ENCODE measurements around the gene ZNF428.

The ZNF428 gene

GRCh38 chr19:43581467-43581866, 38.0 kb downstream of the ZNF428 start:
- no peak for DNase-seq (ENCODE audit: low spot score)
- no peak for TF ChIP-seq CTCF (IDR thresholded peaks at IDR 0.05)
- Histone ChIP-seq H3K27ac (peak overlapping the region in 1 of 2 donors; percentile 39), H3K4me3 (peak overlapping the region; percentile 71)

- Histone ChIP-seq H3K4me3 (no peak overlapping the region), H3K27ac (no peak overlapping the region)
- DNase-seq (ENCODE audit: low spot score): no peak
- no peak for TF ChIP-seq CTCF (IDR thresholded peaks at IDR 0.05)
Measured at GRCh38 chr19:43578787-43579186, 40.6 kb downstream of the ZNF428 start.

- no peak for DNase-seq (ENCODE audit: low spot score)
- Histone ChIP-seq H3K4me3 (peak overlapping the region; percentile 53), H3K27ac (peak overlapping the region; percentile 40 to 60)
- no peak for TF ChIP-seq CTCF (IDR thresholded peaks at IDR 0.05)
Measured at GRCh38 chr19:43575955-43576878, 43.2 kb downstream of the ZNF428 start.

GRCh38 chr19:43575156-43575950, 44.1 kb downstream of the ZNF428 start, which contains the start of the genes PINLYP and XRCC1:
TSS of gene PINLYP (plus strand) at chr19:43575801. CDS start at chr19:43577192, 1,391 bp downstream.
TSS of gene XRCC1 (minus strand) at chr19:43575527. CDS start at chr19:43575458, 69 bp downstream.
- Histone ChIP-seq H3K4me3 (peak within 1 kb of the TSS; percentile 79), H3K27ac (peak within 1 kb of the TSS; percentile 74 to 79)
- no peak for TF ChIP-seq CTCF (IDR thresholded peaks at IDR 0.05)
- peak; percentile 98 for DNase-seq (ENCODE audit: low spot score)

- peak overlapping the region; percentile 74 to 79 for H3K27ac ChIP-seq
- no peak for DNase-seq (ENCODE audit: low spot score)
- TF ChIP-seq CTCF (IDR thresholded peaks at IDR 0.05): no peak
- peak overlapping the region; percentile 79 for H3K4me3 ChIP-seq
Measured at GRCh38 chr19:43574424-43575155, 44.8 kb downstream of the ZNF428 start.

GRCh38 chr19:43572171-43572588, 47.2 kb downstream of the ZNF428 start:
- H3K27ac ChIP-seq: no peak overlapping the region
- TF ChIP-seq CTCF (IDR thresholded peaks at IDR 0.05): no peak
- no peak for DNase-seq (ENCODE audit: low spot score)
- H3K4me3 ChIP-seq: no peak overlapping the region

All from coronary artery (tissue), 2 donors.